GM12878 (cell line): ENCODE results near the gene CDC14B.

Source experiments
- BHLHE40 ChIP-seq, 2 experiments: fragments of 450-650 bp in 1 of 2; IDR thresholded peaks; 2 replicates each; pipeline ENCODE4 v1.6.1; 2011 to 2017; ENCODE audit warnings: low read depth in 2 of 2, borderline replicate concordance in 1 of 2, improper control_type of control experiment in 1 of 2, low read length in 1 of 2, mild to moderate bottlenecking in 1 of 2
- PAX8 ChIP-seq: fragments of 450-650 bp; IDR thresholded peaks from 2 replicates; pipeline ENCODE4 v1.6.1; 2017; ENCODE audit warnings: mild to moderate bottlenecking, moderate library complexity
- POLR2AphosphoS5 ChIP-seq: IDR thresholded peaks from 2 replicates; pipeline ENCODE4 v1.6.1; 2011; ENCODE audit warnings: mild to moderate bottlenecking, low read length, inconsistent platforms
- REST ChIP-seq: IDR thresholded peaks from 2 replicates; pipeline ENCODE4 v1.6.1; 2012; ENCODE audit warnings: mild to moderate bottlenecking, low read depth, low read length
- SMC3 ChIP-seq: IDR thresholded peaks from 2 replicates; pipeline ENCODE4 v1.6.1; 2011; ENCODE audit warnings: low read length, improper control_type of control experiment, borderline replicate concordance

DNA sequence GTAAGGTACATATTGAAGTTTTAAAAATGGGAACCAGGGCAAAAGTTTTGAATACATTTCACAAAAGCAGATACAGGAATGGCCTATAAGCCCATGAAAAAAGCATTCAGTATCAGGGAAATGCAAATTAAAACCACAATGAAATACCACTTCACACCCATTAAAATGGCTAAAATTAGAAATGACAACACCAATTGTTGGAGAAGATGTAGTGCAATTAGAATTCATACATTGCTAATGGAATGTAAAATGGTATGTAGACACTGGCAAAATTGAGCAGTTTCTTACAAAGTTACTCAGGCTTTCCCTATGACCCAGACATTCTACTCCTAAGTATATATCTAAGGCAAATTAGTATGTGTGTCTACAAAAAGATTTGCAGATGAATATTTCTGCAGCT lies 34.2 kb downstream of the CDC14B start:
- no peak for TF ChIP-seq SMC3
- TF ChIP-seq BHLHE40 (IDR thresholded peaks at IDR 0.05; ENCODE audit: borderline replicate concordance in 1 of 2, low read depth in 2 of 2, low read length in 1 of 2): no peak
- no peak for TF ChIP-seq REST
- TF ChIP-seq PAX8: no peak
- TF ChIP-seq POLR2AphosphoS5: no peak
